ENCODE results near the gene VPS13C. TPM values are rescaled to one million over a fixed set of nuclear protein-coding genes. Genes with fewer than 3 reads are reported as not detected.

Gene VPS13C
- total and polyA plus RNA-seq, 12 donors = 18.9 to 114 (median 55.2) TPM

GRCh38 chr15:62071711-62072308 is 11.6 kb upstream of the VPS13C start:
- Histone ChIP-seq H3K9me3 (replicated peaks in 1 of 3) (no peaks in the 10 kb centered on the region), H3K4me1 (replicated peaks in 1 of 2) (peaks cover 0 to 17% of the 10 kb centered on the region in 2 donors), H3K27ac (no peak overlapping the region), H3K4me3 (no peak overlapping the region), H3K27me3 (no peaks in the 10 kb centered on the region), H3K36me3 (replicated peaks in 1 of 2) (no peaks in the 10 kb centered on the region)
- intact Hi-C loops (cut with DNase I) = no loop called here
- TF ChIP-seq POLR2A (IDR thresholded peaks at IDR 0.05) (no peak), CTCF (IDR thresholded peaks at IDR 0.05) (peak; percentile 50 to 77 (median 56))
- no peak for DNase-seq

- Histone ChIP-seq H3K4me3 (no peak overlapping the region), H3K36me3 (replicated peaks in 1 of 2) (no peaks in the 10 kb centered on the region), H3K4me1 (replicated peaks in 1 of 2) (peaks cover 0 to 24% of the 10 kb centered on the region in 2 donors), H3K27me3 (no peaks in the 10 kb centered on the region), H3K9me3 (replicated peaks in 1 of 3) (no peaks in the 10 kb centered on the region), H3K27ac (no peak overlapping the region)
- intact Hi-C loops (cut with DNase I) = loop anchor here in 1 of 2 donors (10.0 kb wide), 2 partner anchors 195 to 235 kb away; no protein-coding TSS in a partner anchor
- 78 to 83% (median 80%) methylated on average over 5 of the region's 5 CpGs for WGBS, 4 donors
- no peak for DNase-seq
- TF ChIP-seq POLR2A (IDR thresholded peaks at IDR 0.05) (no peak), CTCF (IDR thresholded peaks at IDR 0.05) (no peak)
Measured at GRCh38 chr15:62069551-62069950, 9.3 kb upstream of the VPS13C start.

GRCh38 chr15:62068810-62069167 is 8.5 kb upstream of the VPS13C start:
- Histone ChIP-seq H3K4me1 (replicated peaks in 1 of 2) (peaks cover 0 to 24% of the 10 kb centered on the region in 2 donors), H3K27me3 (no peaks in the 10 kb centered on the region), H3K36me3 (replicated peaks in 1 of 2) (no peaks in the 10 kb centered on the region), H3K4me3 (peak overlapping the region in 2 of 4 donors; percentile 15 to 66), H3K9me3 (replicated peaks in 1 of 3) (no peaks in the 10 kb centered on the region), H3K27ac (peak overlapping the region in 2 of 5 donors; percentile 63 to 73)
- intact Hi-C loops (cut with DNase I) = loop anchor here in 1 of 2 donors (10.0 kb wide), 2 partner anchors 194 to 236 kb away; no protein-coding TSS in a partner anchor
- WGBS, 4 donors = 48 to 59% (median 56%) methylated on average over 4 of the region's 4 CpGs
- no peak for DNase-seq
- TF ChIP-seq CTCF (IDR thresholded peaks at IDR 0.05) = no peak
- TF ChIP-seq POLR2A (IDR thresholded peaks at IDR 0.05) = no peak

- Histone ChIP-seq H3K27ac (peak overlapping the region in 2 of 5 donors; percentile 63 to 73), H3K27me3 (no peaks in the 10 kb centered on the region), H3K4me1 (replicated peaks in 1 of 2) (peaks cover 0 to 24% of the 10 kb centered on the region in 2 donors), H3K4me3 (peak overlapping the region in 2 of 4 donors; percentile 15 to 66), H3K36me3 (replicated peaks in 1 of 2) (no peaks in the 10 kb centered on the region), H3K9me3 (replicated peaks in 1 of 3) (no peaks in the 10 kb centered on the region)
- intact Hi-C loops (cut with DNase I) = loop anchor here in 1 of 2 donors (10.0 kb wide), 2 partner anchors 193 to 237 kb away; no protein-coding TSS in a partner anchor
- 0 to 5% (median 1%) methylated on average over 7 to 103 of the region's 103 CpGs for WGBS, 4 donors
- DNase-seq = peak; percentile 44 to 64 (median 46)
- TF ChIP-seq CTCF (IDR thresholded peaks at IDR 0.05) = peak in 3 of 6 experiments; percentile 16 to 19 (median 18)
- TF ChIP-seq POLR2A (IDR thresholded peaks at IDR 0.05) = no peak
Measured at GRCh38 chr15:62068071-62068809, 8.0 kb upstream of the VPS13C start.
